Measurements from ENCODE around the gene TMPRSS2. TPM values are rescaled to one million over a fixed set of nuclear protein-coding genes. Genes with fewer than 3 reads are reported as not detected.
A peak's percentile ranks its signal among the peaks of the same experiment; 100 is the strongest.

Gene TMPRSS2
- total RNA-seq: 6.1 TPM

GRCh38 chr21:41507521-41508414 lies at the start of gene TMPRSS2:
TSS of gene TMPRSS2 (minus strand) at chr21:41508158. CDS start at chr21:41498133, 10,025 bp downstream.
- DNase-seq: no peak

DNA sequence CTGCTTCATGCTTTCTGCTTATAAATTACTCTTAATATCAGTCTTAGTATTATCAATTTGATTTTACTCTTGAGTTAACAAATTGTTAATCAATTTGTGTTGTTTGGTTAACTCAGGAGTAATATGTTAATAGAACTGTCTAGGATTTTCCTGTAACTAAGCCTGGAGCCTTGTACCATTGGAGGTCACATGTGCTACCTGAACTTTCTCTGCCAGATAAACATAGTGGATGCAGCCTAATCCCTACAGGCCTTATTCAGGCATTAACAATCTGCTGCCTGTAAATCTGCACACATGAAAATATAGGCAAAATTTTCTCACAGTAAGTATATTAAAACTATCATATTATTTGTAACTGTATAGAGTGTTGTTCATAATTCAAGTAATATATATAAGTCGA lies 47.1 kb upstream of the TMPRSS2 start:
- DNase-seq: no peak

GRCh38 chr21:41552254-41552653 lies 44.3 kb upstream of the TMPRSS2 start:
- DNase-seq: no peak

DNA sequence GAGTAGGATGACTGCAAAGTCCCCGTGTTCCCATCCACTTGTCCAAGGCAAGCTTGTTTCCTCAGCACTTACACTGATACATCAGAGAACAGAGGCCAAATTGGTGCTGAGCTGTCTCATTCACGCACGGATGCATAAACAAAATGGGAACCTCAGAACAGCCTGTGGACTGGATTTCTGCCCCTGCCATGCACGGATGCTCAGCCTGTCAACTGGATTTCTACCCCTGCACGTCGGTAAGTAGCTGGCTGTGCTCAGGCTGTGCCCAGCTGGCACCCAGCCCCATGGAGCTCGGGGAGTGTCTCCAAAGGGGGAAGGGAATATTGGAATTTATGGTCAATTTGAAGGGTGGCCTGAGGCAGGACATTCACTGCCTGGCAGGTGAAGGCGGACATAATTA lies 40.8 kb upstream of the TMPRSS2 start:
- no peak for DNase-seq

GRCh38 chr21:41547111-41547510 lies 39.2 kb upstream of the TMPRSS2 start:
- DNase-seq: no peak

GRCh38 chr21:41545500-41546359 lies 37.8 kb upstream of the TMPRSS2 start:
- DNase-seq: no peak

- DNase-seq: no peak
Observed at GRCh38 chr21:41542727-41543126, 34.8 kb upstream of the TMPRSS2 start.

GRCh38 chr21:41537356-41537755 lies 29.4 kb upstream of the TMPRSS2 start:
- no peak for DNase-seq

DNA sequence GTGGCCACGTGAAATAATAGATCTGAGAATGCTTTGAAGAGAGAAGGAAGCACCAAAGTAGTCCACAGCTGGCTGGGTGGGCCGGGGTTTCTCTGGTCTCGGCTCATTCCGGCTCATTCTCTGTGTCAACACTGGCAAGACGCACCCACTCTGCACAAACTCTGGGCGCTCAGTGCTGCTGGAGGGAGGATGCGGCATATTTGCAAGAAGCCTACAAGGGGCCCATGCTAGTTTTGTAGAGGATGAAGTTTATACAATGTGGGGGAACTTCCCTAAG lies 28.8 kb upstream of the TMPRSS2 start:
- no peak for DNase-seq

DNA sequence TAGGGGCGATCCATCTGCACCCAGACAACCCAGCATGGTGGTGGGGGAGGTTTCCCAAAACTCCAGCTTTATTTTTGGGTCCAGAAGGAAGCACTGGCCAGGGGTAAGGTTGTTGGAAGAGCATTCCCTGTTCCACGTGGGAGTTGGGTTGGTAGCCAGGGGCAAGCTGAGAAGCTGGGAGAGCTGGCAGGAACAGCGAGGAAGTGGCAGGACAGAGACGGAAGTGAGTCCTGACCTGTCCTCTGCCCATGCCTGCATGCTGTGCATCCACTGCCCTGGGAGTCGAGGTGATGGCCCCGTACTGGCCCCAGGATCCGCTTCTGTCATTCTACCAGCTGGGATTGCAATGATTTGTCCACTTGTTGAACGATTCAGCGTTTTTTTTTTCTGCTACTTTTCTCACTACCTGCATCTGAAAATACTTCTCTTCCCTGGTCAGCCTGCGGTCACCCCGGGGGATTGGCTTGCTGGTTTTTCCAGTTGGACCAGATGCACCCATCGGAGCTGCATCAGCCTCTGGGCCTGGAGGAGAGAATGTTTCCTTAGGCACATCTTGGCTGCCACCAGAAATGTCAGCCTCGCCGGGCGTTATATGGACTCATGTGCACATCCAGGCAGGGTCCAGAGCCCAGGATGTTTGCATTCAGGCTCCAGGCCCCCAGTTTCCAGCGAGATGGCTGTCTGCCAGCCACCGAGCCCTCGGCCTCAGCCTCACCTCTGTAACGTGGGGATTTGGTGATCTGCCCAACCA lies 28.3 kb upstream of the TMPRSS2 start:
- DNase-seq: peak; percentile 8

DNA sequence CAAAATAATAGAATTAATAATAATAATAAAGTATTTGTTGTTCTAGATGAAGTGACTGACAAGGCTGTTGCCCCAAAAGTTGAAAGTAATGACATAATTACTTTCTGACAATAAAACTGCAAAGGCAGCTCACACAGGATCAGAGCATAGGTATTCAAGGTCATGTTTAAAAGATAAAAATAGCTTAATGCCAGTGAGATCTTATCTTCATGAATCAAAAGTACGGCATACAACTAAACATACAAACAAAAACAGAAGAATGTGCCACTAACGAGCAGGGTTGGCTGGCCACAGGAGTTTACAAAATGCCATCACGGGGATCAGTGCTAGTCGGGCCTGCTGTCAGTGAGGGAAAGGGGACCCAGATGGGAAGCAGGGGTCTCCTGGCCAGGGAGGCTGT lies 22.4 kb upstream of the TMPRSS2 start:
- no peak for DNase-seq

GRCh38 chr21:41529769-41530168 lies 21.8 kb upstream of the TMPRSS2 start:
- no peak for DNase-seq

GRCh38 chr21:41526478-41527087 lies 18.6 kb upstream of the TMPRSS2 start:
- DNase-seq: no peak

GRCh38 chr21:41523175-41523574 lies 15.2 kb upstream of the TMPRSS2 start:
- no peak for DNase-seq

GRCh38 chr21:41521489-41522027 lies 13.6 kb upstream of the TMPRSS2 start:
- DNase-seq: no peak

- no peak for DNase-seq
Observed at GRCh38 chr21:41520560-41521442, 12.8 kb upstream of the TMPRSS2 start.

- DNase-seq: no peak
Observed at GRCh38 chr21:41519806-41520559, 12.0 kb upstream of the TMPRSS2 start.

DNA sequence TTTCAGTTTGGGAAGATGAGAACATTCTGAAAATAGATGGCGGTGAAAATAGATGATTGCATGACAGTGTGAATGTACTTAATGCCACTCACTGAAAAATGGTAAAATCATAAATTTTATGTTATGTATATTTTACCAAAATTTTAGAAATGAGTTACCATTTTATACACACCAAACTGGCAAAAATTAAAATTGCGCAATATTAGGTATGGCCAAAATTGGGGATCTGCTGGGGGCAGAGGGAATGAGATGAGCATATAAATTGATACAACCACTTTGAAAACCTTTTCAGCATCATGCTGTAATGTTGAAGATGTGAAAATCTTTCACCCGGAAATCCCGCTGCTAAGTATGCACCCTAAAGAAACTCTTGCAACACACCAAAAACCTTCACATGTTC lies 10.8 kb upstream of the TMPRSS2 start:
- no peak for DNase-seq

- no peak for DNase-seq
Observed at GRCh38 chr21:41511858-41512257, 3.9 kb upstream of the TMPRSS2 start.

- no peak for DNase-seq
Observed at GRCh38 chr21:41510500-41510899, 2.5 kb upstream of the TMPRSS2 start.
